Activated naive CD8-positive, alpha-beta T cell treated with anti-CD3 and anti-CD28 coated beads, Interleukin-2, amount 50 U/mL, for 16 hours (primary cell): ENCODE results near the gene MGRN1.

Experiments used
- DNase-seq: peaks from one replicate; pipeline ENCODE4 v3.0.0-alpha.2; 2020; ENCODE audit warnings: low read depth, low spot score

Gene MGRN1

GRCh38 chr16:4604401-4604800 lies 20.2 kb upstream of the MGRN1 start:
- no peak for DNase-seq

- DNase-seq: no peak
These were observed 18.3 kb upstream of the MGRN1 start for GRCh38 chr16:4606354-4606753.

- DNase-seq: no peak
These were observed 16.6 kb upstream of the MGRN1 start for GRCh38 chr16:4607841-4608703.

GRCh38 chr16:4608704-4608980 lies 16.0 kb upstream of the MGRN1 start:
- no peak for DNase-seq

- no peak for DNase-seq
These were observed 15.2 kb upstream of the MGRN1 start for GRCh38 chr16:4609200-4610010.

GRCh38 chr16:4610011-4611005 lies 14.3 kb upstream of the MGRN1 start:
- no peak for DNase-seq

- DNase-seq: no peak
These were observed 13.1 kb upstream of the MGRN1 start for GRCh38 chr16:4611337-4612021.

GRCh38 chr16:4612474-4612931 lies 12.1 kb upstream of the MGRN1 start:
- DNase-seq: no peak

- no peak for DNase-seq
These were observed 11.5 kb upstream of the MGRN1 start for GRCh38 chr16:4612977-4613635.

GRCh38 chr16:4613636-4614570 lies 10.7 kb upstream of the MGRN1 start:
- no peak for DNase-seq

GRCh38 chr16:4614571-4615383 lies 9.8 kb upstream of the MGRN1 start, which contains the start of gene UBALD1:
Gene UBALD1 (minus strand): TSS chr16:4614888. CDS start chr16:4614797, 91 bp downstream.
- peak; percentile 57 for DNase-seq

GRCh38 chr16:4615384-4616046 lies 9.1 kb upstream of the MGRN1 start:
- no peak for DNase-seq

GRCh38 chr16:4616047-4616811 lies 8.4 kb upstream of the MGRN1 start:
- DNase-seq: peak; percentile 96

- DNase-seq: no peak
These were observed 6.7 kb upstream of the MGRN1 start for GRCh38 chr16:4617880-4618279.

GRCh38 chr16:4618645-4619418 lies 5.8 kb upstream of the MGRN1 start:
- no peak for DNase-seq

GRCh38 chr16:4623593-4623992 lies 1.0 kb upstream of the MGRN1 start:
- no peak for DNase-seq
